Stomach (tissue), 9 donors: Measurements from ENCODE around the gene FAM83B. TPM values are rescaled to one million over a fixed set of nuclear protein-coding genes. Genes with fewer than 3 reads are reported as not detected.
"Not testable (repeated sequence)": the region's sequence is repeated elsewhere in the genome, so short reads cannot be mapped to it uniquely, and the experiment has no call there.

Experiments used
- DNase-seq, 2 donors: peaks; one replicate each; pipeline versions ENCODE4 v3.0.0 to v3.0.0-alpha.2; 2013 to 2019
- H3K27ac ChIP-seq, 5 donors: fragments of 200-600 bp in 4 of 5; sonication (generic) in 4 of 5; one replicate each; pipeline ENCODE4 v1.5.1; 2013 to 2019; ENCODE audit warnings: mild to moderate bottlenecking in 1 of 5, moderate library complexity in 1 of 5
- H3K27me3 ChIP-seq, 3 donors: fragments of 200-600 bp; sonication (generic); one replicate each; pipeline ENCODE4 v1.5.1; 2017 to 2019; ENCODE audit warnings: mixed run types in 1 of 3
- H3K36me3 ChIP-seq, 4 donors: fragments of 200-600 bp; sonication (generic); 1 replicate in 3 of 4; 2 replicates in 1 of 4; pipeline ENCODE4 v1.5.1; 2016 to 2019
- H3K4me1 ChIP-seq, 4 donors: fragments of 200-600 bp; sonication (generic); one replicate each; pipeline ENCODE4 v1.5.1; 2016 to 2019
- H3K4me3 ChIP-seq, 4 donors: fragments of 200-600 bp; sonication (generic) in 3 of 4; one replicate each; pipeline ENCODE4 v1.5.1; 2016 to 2019; ENCODE audit warnings: mild to moderate bottlenecking in 1 of 4
- H3K9me3 ChIP-seq, 4 donors: fragments of 200-600 bp; sonication (generic); one replicate each; pipeline ENCODE4 v1.5.1; 2016 to 2019
- CTCF ChIP-seq, 7 experiments: fragments of 450-650 bp in 4 of 7; fragments of 200-600 bp in 3 of 7; sonication (generic) in 3 of 7; IDR thresholded peaks; one replicate each; pipeline ENCODE4 v1.5.1; 2016 to 2019; ENCODE audit warnings: antibody characterized with exemption in 7 of 7, control low read depth in 2 of 7, mild to moderate bottlenecking in 1 of 7
- EP300 ChIP-seq: sonication (generic); formaldehyde crosslinking; IDR thresholded peaks from one replicate; pipeline ENCODE4 v1.6.1; 2017; ENCODE audit warnings: antibody characterized with exemption
- POLR2A ChIP-seq, 4 donors: fragments of 450-650 bp; IDR thresholded peaks; one replicate each; pipeline ENCODE4 v1.6.1; 2016; ENCODE audit warnings: antibody characterized with exemption in 4 of 4, control low read depth in 2 of 4, mild to moderate bottlenecking in 1 of 4, moderate library complexity in 1 of 4
- POLR2AphosphoS5 ChIP-seq, 3 donors: sonication (generic); formaldehyde crosslinking; IDR thresholded peaks; one replicate each; pipeline ENCODE4 v1.6.1; 2016; ENCODE audit warnings: antibody characterized with exemption in 3 of 3
- WGBS, 5 donors: extraction: QIAGEN DNeasy Blood & Tissue Kit in 3 of 5; methylation state at CpG; one replicate each; pipeline versions ENCODE4 v1.1.5 to v1.1.7; 2013 to 2018; 5-methylcytosine and 5-hydroxymethylcytosine counted together
- intact Hi-C: fragments of 100-400 bp; cut with DNase I; formaldehyde crosslinking; loops from one replicate; pipeline ENCODE4 v1.15.1; 2023; ENCODE audit warnings: low total_unique reads
- polyA plus RNA-seq, 3 donors: library from polyadenylated mRNA; stranded (reverse); fragments of 200-250 nt; gene quantifications; one replicate each; pipeline ENCODE4 v1.2.3, GENCODE V29; 2013
- total RNA-seq, 5 donors: library from RNA; depleted of rRNA; stranded (reverse); fragments of >200 nt; gene quantifications; one replicate each; pipeline versions ENCODE4 v1.1.0 to v1.2.3, GENCODE V29; 2014 to 2016
- donor health status: healthy with polysubstance abuse.
- donor health status: Bipolar disorder and iron deficiency.
- donor health status: healthy.

FAM83B gene
- total and polyA plus RNA-seq, 8 donors, result 0.44 to 19.3 (median 6.4) TPM

GRCh38 chr6:54817236-54817635 is 29.3 kb upstream of the FAM83B start:
- intact Hi-C loops, result no loop called here
- H3K36me3 ChIP-seq, result no peaks in the 10 kb centered on the region
- no peaks in the 10 kb centered on the region for H3K27me3 ChIP-seq
- H3K4me3 ChIP-seq, result no peak overlapping the region
- DNase-seq, result no peak
- whole genome bisulfite sequencing, 5 donors, result 47 to 76% (median 56%) methylated on average over 2 of the region's 2 CpGs
- H3K27ac ChIP-seq, result no peak overlapping the region
- no peaks in the 10 kb centered on the region for H3K4me1 ChIP-seq
- H3K9me3 ChIP-seq, result peaks cover 0 to 8% (median 0%) of the 10 kb centered on the region in 4 donors
- no peak for TF ChIP-seq POLR2AphosphoS5 (IDR thresholded peaks at IDR 0.05)

- intact Hi-C loops, result no loop called here
- Histone ChIP-seq H3K27me3 (no peaks in the 10 kb centered on the region), H3K4me1 (no peaks in the 10 kb centered on the region), H3K36me3 (no peaks in the 10 kb centered on the region), H3K9me3 (peaks cover 0 to 3% (median 0%) of the 10 kb centered on the region in 4 donors), H3K4me3 (no peak overlapping the region), H3K27ac (no peak overlapping the region)
- no peak for DNase-seq
- TF ChIP-seq EP300, result no peak
- TF ChIP-seq CTCF (IDR thresholded peaks at IDR 0.05), result no peak
- 70 to 84% (median 79%) methylated on average over 2 of the region's 2 CpGs for WGBS, 5 donors
These were observed 28.7 kb upstream of the FAM83B start for GRCh38 chr6:54817834-54818233.

DNA sequence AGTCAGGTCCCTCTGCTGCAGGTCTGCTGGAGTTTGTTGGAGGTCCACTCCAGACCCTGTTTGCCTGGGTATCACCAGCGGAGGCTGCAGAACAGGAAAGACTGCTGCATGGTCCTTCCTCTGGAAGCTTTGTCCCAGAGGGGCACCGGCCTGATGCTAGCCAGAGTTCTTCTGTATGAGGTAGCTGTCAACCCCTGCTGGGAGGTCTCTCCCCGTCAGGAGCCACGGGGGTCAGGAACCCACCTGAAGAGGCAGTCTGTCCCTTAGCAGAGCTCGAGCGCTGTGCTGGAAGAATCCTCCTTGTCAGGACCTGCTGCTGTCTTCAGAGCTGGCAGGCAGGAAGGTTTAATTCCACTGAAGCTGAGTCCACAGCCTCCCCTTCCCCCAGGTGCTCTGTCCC is 22.3 kb upstream of the FAM83B start:
- 72 to 88% (median 80%) methylated on average over 4 to 6 of the region's 6 CpGs for WGBS, 5 donors
- H3K4me1 ChIP-seq, H3K4me3 ChIP-seq, H3K36me3 ChIP-seq, DNase-seq, H3K27me3 ChIP-seq, H3K9me3 ChIP-seq, H3K27ac ChIP-seq: not testable (repeated sequence)
- intact Hi-C loops, result loop anchor here (5.0 kb wide), 1 partner anchor 303 kb away; no protein-coding TSS in a partner anchor

- Histone ChIP-seq H3K27ac (no peak overlapping the region), H3K27me3 (no peaks in the 10 kb centered on the region), H3K36me3 (no peaks in the 10 kb centered on the region), H3K9me3 (no peaks in the 10 kb centered on the region), H3K4me1 (no peaks in the 10 kb centered on the region), H3K4me3 (no peak overlapping the region)
- WGBS, 5 donors, result 47 to 70% (median 59%) methylated on average over 2 of the region's 2 CpGs
- DNase-seq, result no peak
- intact Hi-C loops, result no loop called here
- TF ChIP-seq CTCF (IDR thresholded peaks at IDR 0.05), result no peak
These were observed 19.6 kb upstream of the FAM83B start for GRCh38 chr6:54827010-54827409.

GRCh38 chr6:54830216-54830615 is 16.4 kb upstream of the FAM83B start:
- H3K27ac ChIP-seq, result no peak overlapping the region
- 55 to 92% (median 84%) methylated on average over 1 of the region's 1 CpG for WGBS, 5 donors

More at GRCh38 chr6:54830216-54830615, 16.4 kb upstream of the FAM83B start:
- no peak for TF ChIP-seq EP300
- no peak for TF ChIP-seq POLR2A (IDR thresholded peaks at IDR 0.05)
- no peak for TF ChIP-seq CTCF (IDR thresholded peaks at IDR 0.05)
- TF ChIP-seq POLR2AphosphoS5 (IDR thresholded peaks at IDR 0.05), result no peak
- H3K9me3 ChIP-seq, result no peaks in the 10 kb centered on the region
- intact Hi-C loops, result no loop called here
- H3K36me3 ChIP-seq, result no peaks in the 10 kb centered on the region
- no peak for DNase-seq
- no peaks in the 10 kb centered on the region for H3K4me1 ChIP-seq
- no peaks in the 10 kb centered on the region for H3K27me3 ChIP-seq
- H3K4me3 ChIP-seq, result no peak overlapping the region
